PFSK-1 (cell line): ENCODE data around the gene GASK1A.

ENCODE experiments used
- POLR2AphosphoS5 ChIP-seq: IDR thresholded peaks from 2 replicates; pipeline ENCODE4 v1.6.1; 2012; ENCODE audit warnings: low read depth, mild to moderate bottlenecking, control low read depth, low read length, moderate library complexity
- SIN3A ChIP-seq: IDR thresholded peaks from 2 replicates; pipeline ENCODE4 v1.6.1; 2012; ENCODE audit warnings: mild to moderate bottlenecking, low read length, moderate library complexity, borderline replicate concordance; ENCODE audit not compliant: insufficient read depth
- TAF1 ChIP-seq: IDR thresholded peaks from 2 replicates; pipeline ENCODE4 v1.6.1; 2012; ENCODE audit warnings: low read length, control low read depth, borderline replicate concordance; ENCODE audit not compliant: insufficient read depth
- TF ChIP-seq, protein P1 (sequence below), 2 experiments: IDR thresholded peaks; 2 replicates each; pipeline versions ENCODE4 v1.6.1 to v1.8.0; 2011 to 2012; ENCODE audit warnings: low read depth in 2 of 2, low read length in 2 of 2, control low read depth in 1 of 2, inconsistent platforms in 1 of 2, mild to moderate bottlenecking in 1 of 2, moderate library complexity in 1 of 2; ENCODE audit not compliant: insufficient read depth in 1 of 2

DNA sequence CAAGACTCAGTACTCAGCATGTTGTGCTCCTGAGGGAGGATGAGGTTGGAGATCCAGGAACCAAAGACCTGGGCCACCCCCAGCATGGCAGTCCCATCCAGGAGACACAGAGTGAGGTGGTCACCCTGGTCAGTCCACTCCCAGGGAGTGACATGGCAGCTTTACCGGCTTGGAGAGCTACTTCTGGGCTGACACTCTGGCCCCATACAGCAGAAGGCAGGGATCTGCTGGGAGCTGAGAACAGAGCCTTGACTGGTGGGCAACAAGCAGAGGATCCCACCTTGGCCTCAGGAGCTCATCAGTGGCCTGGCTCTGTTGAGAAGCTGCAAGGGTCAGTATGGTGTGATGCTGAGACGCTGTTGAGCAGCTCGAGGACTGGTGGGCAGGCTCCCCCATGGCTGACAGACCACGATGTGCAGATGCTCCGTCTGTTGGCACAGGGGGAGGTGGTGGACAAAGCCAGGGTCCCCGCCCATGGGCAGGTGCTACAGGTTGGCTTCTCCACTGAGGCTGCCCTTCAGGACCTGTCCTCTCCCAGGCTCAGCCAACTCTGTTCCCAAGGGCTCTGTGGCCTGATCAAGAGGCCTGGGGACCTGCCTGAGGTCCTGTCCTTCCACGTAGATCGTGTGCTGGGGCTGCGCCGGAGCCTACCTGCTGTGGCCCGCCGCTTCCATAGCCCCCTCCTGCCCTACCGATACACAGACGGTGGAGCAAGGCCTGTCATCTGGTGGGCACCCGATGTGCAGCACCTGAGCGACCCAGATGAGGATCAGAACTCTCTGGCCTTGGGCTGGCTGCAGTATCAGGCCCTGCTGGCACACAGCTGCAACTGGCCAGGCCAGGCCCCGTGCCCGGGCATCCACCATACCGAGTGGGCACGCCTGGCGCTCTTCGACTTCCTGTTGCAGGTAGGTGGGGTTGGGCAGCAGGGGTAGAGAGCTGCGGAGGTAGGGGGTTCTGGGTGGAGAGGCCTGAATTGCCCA is 53.8 kb downstream of the GASK1A start:
- TF ChIP-seq POLR2AphosphoS5: no peak
- TF ChIP-seq, protein P1, sequence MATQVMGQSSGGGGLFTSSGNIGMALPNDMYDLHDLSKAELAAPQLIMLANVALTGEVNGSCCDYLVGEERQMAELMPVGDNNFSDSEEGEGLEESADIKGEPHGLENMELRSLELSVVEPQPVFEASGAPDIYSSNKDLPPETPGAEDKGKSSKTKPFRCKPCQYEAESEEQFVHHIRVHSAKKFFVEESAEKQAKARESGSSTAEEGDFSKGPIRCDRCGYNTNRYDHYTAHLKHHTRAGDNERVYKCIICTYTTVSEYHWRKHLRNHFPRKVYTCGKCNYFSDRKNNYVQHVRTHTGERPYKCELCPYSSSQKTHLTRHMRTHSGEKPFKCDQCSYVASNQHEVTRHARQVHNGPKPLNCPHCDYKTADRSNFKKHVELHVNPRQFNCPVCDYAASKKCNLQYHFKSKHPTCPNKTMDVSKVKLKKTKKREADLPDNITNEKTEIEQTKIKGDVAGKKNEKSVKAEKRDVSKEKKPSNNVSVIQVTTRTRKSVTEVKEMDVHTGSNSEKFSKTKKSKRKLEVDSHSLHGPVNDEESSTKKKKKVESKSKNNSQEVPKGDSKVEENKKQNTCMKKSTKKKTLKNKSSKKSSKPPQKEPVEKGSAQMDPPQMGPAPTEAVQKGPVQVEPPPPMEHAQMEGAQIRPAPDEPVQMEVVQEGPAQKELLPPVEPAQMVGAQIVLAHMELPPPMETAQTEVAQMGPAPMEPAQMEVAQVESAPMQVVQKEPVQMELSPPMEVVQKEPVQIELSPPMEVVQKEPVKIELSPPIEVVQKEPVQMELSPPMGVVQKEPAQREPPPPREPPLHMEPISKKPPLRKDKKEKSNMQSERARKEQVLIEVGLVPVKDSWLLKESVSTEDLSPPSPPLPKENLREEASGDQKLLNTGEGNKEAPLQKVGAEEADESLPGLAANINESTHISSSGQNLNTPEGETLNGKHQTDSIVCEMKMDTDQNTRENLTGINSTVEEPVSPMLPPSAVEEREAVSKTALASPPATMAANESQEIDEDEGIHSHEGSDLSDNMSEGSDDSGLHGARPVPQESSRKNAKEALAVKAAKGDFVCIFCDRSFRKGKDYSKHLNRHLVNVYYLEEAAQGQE (IDR thresholded peaks at IDR 0.05; ENCODE audit: insufficient read depth in 1 of 2, low read depth in 2 of 2, low read length in 2 of 2): no peak
- TF ChIP-seq SIN3A: no peak
- no peak for TF ChIP-seq TAF1
